ENCODE data around the gene PPFIBP1. TPM values are rescaled to one million over a fixed set of nuclear protein-coding genes. Genes with fewer than 3 reads are reported as not detected.

Gene PPFIBP1
- total RNA-seq, 2 donors from 2014 or later = 40.1 to 44.7 TPM

DNA sequence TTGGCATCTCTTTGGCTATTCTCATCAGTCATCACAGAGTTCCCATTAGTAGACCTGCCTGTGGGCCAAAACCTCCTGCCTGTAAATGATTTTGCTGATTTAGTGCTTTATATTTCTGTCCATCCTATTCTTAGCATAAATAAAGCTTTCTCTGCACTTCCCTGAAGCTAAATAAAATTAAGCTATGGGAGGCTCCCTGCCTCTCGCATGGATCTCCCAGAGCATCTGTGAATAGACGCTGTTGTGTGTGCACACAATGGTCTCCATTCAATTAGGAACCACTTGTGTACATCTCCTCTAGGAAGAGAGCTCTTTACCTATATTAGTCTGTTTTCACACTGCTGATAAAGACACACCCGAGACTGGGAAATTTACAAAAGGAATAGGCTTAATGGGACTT, 80.4 kb downstream of the PPFIBP1 start:
- Histone ChIP-seq H3K4me1 (no peaks in the 10 kb centered on the region), H3K27ac (no peak overlapping the region), H3K9me3 (no peaks in the 10 kb centered on the region), H3K9ac (ENCODE audit: low read depth in 2 of 2, low read length in 2 of 2) (no peak overlapping the region), H3K27me3 (no peaks in the 10 kb centered on the region), H3K36me3 (no peaks in the 10 kb centered on the region), H3K4me3 (no peak overlapping the region)
- DNase-seq = no peak
- intact Hi-C loops (cut with DNase I) = no loop called here
- TF ChIP-seq, protein P1, sequence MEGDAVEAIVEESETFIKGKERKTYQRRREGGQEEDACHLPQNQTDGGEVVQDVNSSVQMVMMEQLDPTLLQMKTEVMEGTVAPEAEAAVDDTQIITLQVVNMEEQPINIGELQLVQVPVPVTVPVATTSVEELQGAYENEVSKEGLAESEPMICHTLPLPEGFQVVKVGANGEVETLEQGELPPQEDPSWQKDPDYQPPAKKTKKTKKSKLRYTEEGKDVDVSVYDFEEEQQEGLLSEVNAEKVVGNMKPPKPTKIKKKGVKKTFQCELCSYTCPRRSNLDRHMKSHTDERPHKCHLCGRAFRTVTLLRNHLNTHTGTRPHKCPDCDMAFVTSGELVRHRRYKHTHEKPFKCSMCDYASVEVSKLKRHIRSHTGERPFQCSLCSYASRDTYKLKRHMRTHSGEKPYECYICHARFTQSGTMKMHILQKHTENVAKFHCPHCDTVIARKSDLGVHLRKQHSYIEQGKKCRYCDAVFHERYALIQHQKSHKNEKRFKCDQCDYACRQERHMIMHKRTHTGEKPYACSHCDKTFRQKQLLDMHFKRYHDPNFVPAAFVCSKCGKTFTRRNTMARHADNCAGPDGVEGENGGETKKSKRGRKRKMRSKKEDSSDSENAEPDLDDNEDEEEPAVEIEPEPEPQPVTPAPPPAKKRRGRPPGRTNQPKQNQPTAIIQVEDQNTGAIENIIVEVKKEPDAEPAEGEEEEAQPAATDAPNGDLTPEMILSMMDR (IDR thresholded peaks at IDR 0.05) = no peak

DNA sequence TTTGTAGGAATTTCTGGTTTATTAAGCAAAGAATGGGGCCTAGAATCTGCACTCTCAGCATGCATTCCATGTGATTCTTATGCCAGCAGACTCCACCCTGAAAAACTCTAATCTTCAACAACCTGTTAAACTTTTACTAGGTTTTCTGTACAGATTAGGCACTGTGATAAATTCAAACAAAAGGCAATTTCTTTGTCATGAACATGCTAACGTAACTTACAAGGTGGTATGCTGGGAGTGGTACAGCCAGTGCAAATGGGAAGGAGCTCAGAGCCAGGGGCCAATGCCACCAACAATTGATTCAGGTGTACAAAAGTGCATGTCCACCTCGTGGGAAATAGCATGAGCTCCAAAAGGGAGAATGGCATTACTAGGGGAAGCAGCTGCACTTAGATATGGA, 83.0 kb downstream of the PPFIBP1 start:
- intact Hi-C loops (cut with DNase I) = no loop called here
- H3K9ac ChIP-seq (ENCODE audit: low read depth in 2 of 2, low read length in 2 of 2) = no peak overlapping the region
- no peaks in the 10 kb centered on the region for H3K27me3 ChIP-seq
- TF ChIP-seq, protein P1 (IDR thresholded peaks at IDR 0.05) = no peak
- DNase-seq = no peak
- H3K4me1 ChIP-seq = no peaks in the 10 kb centered on the region
- no peak overlapping the region for H3K4me3 ChIP-seq
- H3K36me3 ChIP-seq = no peaks in the 10 kb centered on the region
- H3K9me3 ChIP-seq = no peaks in the 10 kb centered on the region
- no peak overlapping the region for H3K27ac ChIP-seq

DNA sequence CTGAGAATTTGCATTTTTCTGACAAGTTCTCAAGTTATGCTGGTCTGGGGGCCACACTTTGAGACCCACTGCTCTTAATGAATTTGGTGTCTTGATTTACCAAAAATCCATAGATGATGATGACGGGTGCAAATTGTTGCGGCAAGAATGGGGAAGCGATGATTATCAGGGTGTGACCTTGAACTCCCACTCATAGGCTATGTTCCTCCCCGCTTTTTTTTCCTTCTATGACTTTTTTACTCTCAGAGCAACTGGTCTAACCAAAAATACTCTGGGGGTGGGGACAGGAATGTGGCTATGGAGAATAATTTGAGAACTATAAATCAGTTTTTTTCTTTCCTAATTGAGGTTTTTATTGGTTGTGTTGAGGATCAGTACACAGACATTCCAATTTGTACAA, 83.6 kb downstream of the PPFIBP1 start:
- H3K9me3 ChIP-seq = no peaks in the 10 kb centered on the region
- no peaks in the 10 kb centered on the region for H3K27me3 ChIP-seq
- TF ChIP-seq, protein P1 (IDR thresholded peaks at IDR 0.05) = no peak
- DNase-seq = no peak
- H3K36me3 ChIP-seq = no peaks in the 10 kb centered on the region
- H3K4me3 ChIP-seq = no peak overlapping the region
- H3K27ac ChIP-seq = no peak overlapping the region
- no peak overlapping the region for H3K9ac ChIP-seq (ENCODE audit: low read depth in 2 of 2, low read length in 2 of 2)
- H3K4me1 ChIP-seq = no peaks in the 10 kb centered on the region
- intact Hi-C loops (cut with DNase I) = no loop called here

DNA sequence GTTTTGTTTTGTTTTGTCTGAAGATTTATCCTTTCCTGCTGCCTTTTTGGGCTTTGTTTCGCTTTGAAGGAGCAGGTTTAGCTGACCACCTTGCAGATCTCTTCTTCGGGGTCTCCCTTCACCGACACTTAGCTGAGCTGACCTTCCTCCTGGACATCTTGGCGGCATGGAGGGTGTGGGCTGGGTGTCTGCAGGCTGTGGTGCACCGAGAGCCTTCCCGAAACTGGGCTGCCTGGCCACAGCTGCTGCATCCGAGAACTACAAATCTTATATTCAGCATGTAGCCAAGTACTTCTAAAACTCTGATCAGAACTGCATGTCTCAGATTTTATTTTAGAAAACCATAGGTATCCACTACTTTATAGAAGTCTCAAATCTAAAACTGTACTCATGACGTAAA, 84.9 kb downstream of the PPFIBP1 start:
- no peaks in the 10 kb centered on the region for H3K36me3 ChIP-seq
- no peak overlapping the region for H3K9ac ChIP-seq (ENCODE audit: low read depth in 2 of 2, low read length in 2 of 2)
- DNase-seq = no peak
- no peaks in the 10 kb centered on the region for H3K9me3 ChIP-seq
- H3K4me3 ChIP-seq = no peak overlapping the region
- H3K27ac ChIP-seq = no peak overlapping the region
- TF ChIP-seq, protein P1 (IDR thresholded peaks at IDR 0.05) = no peak
- H3K4me1 ChIP-seq = no peaks in the 10 kb centered on the region
- no peaks in the 10 kb centered on the region for H3K27me3 ChIP-seq
- intact Hi-C loops (cut with DNase I) = no loop called here

DNA sequence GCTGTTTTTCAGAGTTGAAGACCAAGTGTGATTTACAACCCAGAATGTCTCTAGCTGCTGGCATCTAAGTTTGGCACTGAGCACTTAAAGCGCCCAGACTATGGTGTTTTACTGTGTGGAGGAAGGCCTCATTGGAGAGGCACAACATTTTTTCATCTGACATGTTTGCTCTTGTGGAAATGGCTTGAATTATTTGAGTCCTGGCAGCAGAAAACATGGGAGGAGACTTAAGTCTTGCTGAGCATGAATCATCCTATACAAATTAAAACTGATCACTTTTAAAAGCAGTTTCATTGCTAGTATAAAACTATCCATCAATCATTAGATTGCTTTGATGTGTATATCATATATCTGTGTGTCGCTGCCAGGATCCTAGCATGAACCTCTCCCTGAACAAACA, 86.4 kb downstream of the PPFIBP1 start:
- DNase-seq = no peak
- H3K27me3 ChIP-seq = no peaks in the 10 kb centered on the region
- intact Hi-C loops (cut with DNase I) = no loop called here
- TF ChIP-seq, protein P1 (IDR thresholded peaks at IDR 0.05) = no peak
- H3K36me3 ChIP-seq = no peaks in the 10 kb centered on the region
- no peak overlapping the region for H3K4me3 ChIP-seq
- no peak overlapping the region for H3K27ac ChIP-seq
- no peaks in the 10 kb centered on the region for H3K4me1 ChIP-seq
- no peak overlapping the region for H3K9ac ChIP-seq (ENCODE audit: low read depth in 2 of 2, low read length in 2 of 2)
- no peaks in the 10 kb centered on the region for H3K9me3 ChIP-seq

DNA sequence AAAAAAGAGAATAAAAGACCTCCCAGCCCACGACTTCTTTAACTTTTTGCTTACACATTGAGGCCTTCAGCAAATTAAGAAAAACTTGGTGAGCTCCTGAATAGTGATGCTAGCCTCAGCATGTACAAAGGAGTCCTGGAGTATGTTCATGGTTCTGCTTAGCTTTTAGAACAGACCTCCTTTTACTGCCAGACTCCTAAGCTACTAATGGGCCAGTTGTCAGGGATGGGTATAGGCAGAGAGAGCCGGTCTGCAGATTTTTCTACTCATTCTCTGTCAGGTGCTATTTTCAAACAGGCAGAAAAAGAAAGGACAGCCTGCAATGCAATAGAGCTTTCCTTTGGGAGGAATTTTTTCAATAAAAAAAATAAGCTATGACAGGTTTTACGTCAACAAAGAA, 90.4 kb downstream of the PPFIBP1 start:
- intact Hi-C loops (cut with DNase I) = no loop called here
- Histone ChIP-seq H3K27me3 (no peaks in the 10 kb centered on the region), H3K9me3 (no peaks in the 10 kb centered on the region), H3K9ac (ENCODE audit: low read depth in 2 of 2, low read length in 2 of 2) (no peak overlapping the region), H3K4me3 (no peak overlapping the region), H3K4me1 (no peaks in the 10 kb centered on the region), H3K27ac (no peak overlapping the region), H3K36me3 (no peaks in the 10 kb centered on the region)
- DNase-seq = no peak
- TF ChIP-seq, protein P1 (IDR thresholded peaks at IDR 0.05) = no peak

All from colonic mucosa (tissue), 4 donors.